ENCODE data around the gene ARMC2. TPM values are rescaled to one million over a fixed set of nuclear protein-coding genes. Genes with fewer than 3 reads are reported as not detected.
"Not testable (repeated sequence)": the region's sequence is repeated elsewhere in the genome, so short reads cannot be mapped to it uniquely, and the experiment has no call there.

The ARMC2 gene
- total RNA-seq, 1 experiment from 2014 or later, result 1.1 TPM

GRCh38 chr6:108888745-108889144, 40.5 kb downstream of the ARMC2 start:
- Histone ChIP-seq H3K36me3 (ENCODE audit: low read depth, low read length) (no peaks in the 10 kb centered on the region), H3F3A (ENCODE audit: low read length, unreplicated experiment) (no peaks in the 10 kb centered on the region), H3K27ac (ENCODE audit: low read length) (no peak overlapping the region), H4K20me1 (ENCODE audit: low read length) (no peaks in the 10 kb centered on the region), H3K4me3 (ENCODE audit: low read length) (no peak overlapping the region), H3K9ac (ENCODE audit: low read length) (no peak overlapping the region), H3K79me2 (ENCODE audit: low read length) (no peaks in the 10 kb centered on the region), H3K9me2 (replicated peaks; ENCODE audit: low read length) (no peaks in the 10 kb centered on the region), H3K27me3 (ENCODE audit: low read length) (no peaks in the 10 kb centered on the region), H3K4me2 (ENCODE audit: low read length) (no peak overlapping the region), H3K4me1 (ENCODE audit: insufficient read depth, low read length) (no peaks in the 10 kb centered on the region), H2AFZ (ENCODE audit: low read length) (no peak overlapping the region), H3K9me3 (ENCODE audit: low read length) (no peaks in the 10 kb centered on the region)
- intact Hi-C loops (cut with micrococcal nuclease), result no loop called here
- TF ChIP-seq EZH2phosphoT487 (IDR thresholded peaks at IDR 0.05; ENCODE audit: borderline replicate concordance, low read length) (no peak), EZH2 (IDR thresholded peaks at IDR 0.05; ENCODE audit: low read length, unreplicated experiment) (no peak), CTCF (conservative IDR thresholded peaks at IDR 0.05; ENCODE audit: low read depth, low read length) (no peak)
- BruUV-seq (replicated peaks), result no TSS peak
- ATAC-seq (no peak), DNase-seq (no peak)
- ChIA-PET CTCF (no interaction called here), POLR2A (ENCODE audit: unreplicated experiment) (no interaction called here)

- BruUV-seq (replicated peaks); H3K27ac ChIP-seq (ENCODE audit: low read length); H4K20me1 ChIP-seq (ENCODE audit: low read length); H2AFZ ChIP-seq (ENCODE audit: low read length); H3F3A ChIP-seq (ENCODE audit: low read length, unreplicated experiment); POLR2A ChIA-PET (ENCODE audit: unreplicated experiment); CTCF ChIA-PET; H3K4me2 ChIP-seq (ENCODE audit: low read length); H3K36me3 ChIP-seq (ENCODE audit: low read depth, low read length); H3K9me3 ChIP-seq (ENCODE audit: low read length); H3K9ac ChIP-seq (ENCODE audit: low read length); H3K27me3 ChIP-seq (ENCODE audit: low read length); H3K9me2 ChIP-seq (replicated peaks; ENCODE audit: low read length); H3K4me1 ChIP-seq (ENCODE audit: insufficient read depth, low read length); H3K79me2 ChIP-seq (ENCODE audit: low read length); H3K4me3 ChIP-seq (ENCODE audit: low read length); intact Hi-C loops (cut with micrococcal nuclease); ATAC-seq; DNase-seq: not testable (repeated sequence)
These were observed 42.7 kb downstream of the ARMC2 start for GRCh38 chr6:108890898-108891297.

DNA sequence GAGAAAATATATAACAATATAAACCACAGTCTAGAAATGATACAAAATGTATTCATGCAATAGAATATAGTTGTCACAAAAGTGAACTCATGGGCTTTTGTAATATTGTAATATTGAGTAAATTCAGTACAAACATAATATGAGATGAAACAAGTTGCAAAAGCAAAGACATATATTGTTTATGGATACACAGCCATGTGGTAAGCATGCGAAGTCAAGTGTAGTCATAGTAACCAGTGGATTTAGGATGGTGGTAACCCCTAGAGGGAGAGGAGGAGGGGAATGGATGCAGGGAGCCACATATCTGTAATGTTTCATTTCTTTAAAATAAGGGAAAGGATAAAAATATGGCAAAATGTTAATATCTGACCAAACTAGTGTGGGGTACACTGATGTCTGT, 47.3 kb downstream of the ARMC2 start:
- BruUV-seq (replicated peaks), result no TSS peak

More for the DNA sequence above, 47.3 kb downstream of the ARMC2 start:
- H2AFZ ChIP-seq (ENCODE audit: low read length), result no peak overlapping the region
- peaks cover 12% of the 10 kb centered on the region for H3K4me1 ChIP-seq (ENCODE audit: insufficient read depth, low read length)
- ChIA-PET CTCF (no interaction called here), POLR2A (ENCODE audit: unreplicated experiment) (no interaction called here)
- H3K4me2 ChIP-seq (ENCODE audit: low read length), result no peak overlapping the region
- ATAC-seq (no peak), DNase-seq (no peak)
- intact Hi-C loops (cut with micrococcal nuclease), result no loop called here
- H3K27ac ChIP-seq (ENCODE audit: low read length), result no peak overlapping the region
- no peak for TF ChIP-seq CTCF (conservative IDR thresholded peaks at IDR 0.05; ENCODE audit: low read depth, low read length)
- no peak for TF ChIP-seq EZH2 (IDR thresholded peaks at IDR 0.05; ENCODE audit: low read length, unreplicated experiment)
- no peak for TF ChIP-seq EZH2phosphoT487 (IDR thresholded peaks at IDR 0.05; ENCODE audit: borderline replicate concordance, low read length)
- no peak overlapping the region for H3K9ac ChIP-seq (ENCODE audit: low read length)
- H3K9me3 ChIP-seq (ENCODE audit: low read length), result no peaks in the 10 kb centered on the region
- no peaks in the 10 kb centered on the region for H3F3A ChIP-seq (ENCODE audit: low read length, unreplicated experiment)
- no peaks in the 10 kb centered on the region for H3K79me2 ChIP-seq (ENCODE audit: low read length)
- H3K4me3 ChIP-seq (ENCODE audit: low read length), result no peak overlapping the region
- H3K9me2 ChIP-seq (replicated peaks; ENCODE audit: low read length), result no peaks in the 10 kb centered on the region
- H3K36me3 ChIP-seq (ENCODE audit: low read depth, low read length), result no peaks in the 10 kb centered on the region
- no peaks in the 10 kb centered on the region for H3K27me3 ChIP-seq (ENCODE audit: low read length)
- H4K20me1 ChIP-seq (ENCODE audit: low read length), result no peaks in the 10 kb centered on the region
